Naive thymus-derived CD8-positive, alpha-beta T cell (primary cell): ENCODE measurements around the gene CD101. TPM values are rescaled to one million over a fixed set of nuclear protein-coding genes. Genes with fewer than 3 reads are reported as not detected.

Source experiments
- ATAC-seq, 2 donors: fragments of 150-1000 bp; cut with Tn5 transposase in 1 of 2; sonication (Bioruptor Pico), chemical (Tn5 transposase) in 1 of 2; 1 replicate in 1 of 2; 2 replicates in 1 of 2; pipeline ENCODE4 v1.10.0; 2021; ENCODE audit warnings: mild to moderate bottlenecking in 2 of 2, moderate library complexity in 2 of 2
- POLR2A ChIA-PET: fragments of 350-600 bp; sonication (Branson Sonifier 250); formaldehyde crosslinking; loops from one replicate; lab custom pipeline; 2021; ENCODE audit warnings: antibody characterized with exemption; lab: Charles Lee
- DNase-seq, 10 donors: peaks; one replicate each; pipeline versions ENCODE4 v3.0.0 to v3.0.0-alpha.2; 2020 to 2022
- H3K27ac Mint-ChIP-seq, 10 donors: one replicate each; pipeline ENCODE4 v1.8.0; 2020 to 2022; ENCODE audit warnings: mild to moderate bottlenecking in 10 of 10, mixed read lengths in 10 of 10, moderate library complexity in 4 of 10, inconsistent platforms in 1 of 10
- H3K27me3 Mint-ChIP-seq, 5 donors: one replicate each; pipeline ENCODE4 v1.8.0; 2021 to 2022; ENCODE audit warnings: mixed read lengths in 5 of 5
- H3K36me3 Mint-ChIP-seq, 3 donors: one replicate each; pipeline ENCODE4 v1.8.0; 2020 to 2022; ENCODE audit warnings: mixed read lengths in 3 of 3, mild to moderate bottlenecking in 2 of 3, inconsistent platforms in 1 of 3
- H3K4me1 Mint-ChIP-seq, 4 donors: one replicate each; pipeline ENCODE4 v1.8.0; 2021 to 2022; ENCODE audit warnings: mixed read lengths in 4 of 4
- H3K4me3 Mint-ChIP-seq, 10 donors: one replicate each; pipeline ENCODE4 v1.8.0; 2020 to 2022; ENCODE audit warnings: mild to moderate bottlenecking in 10 of 10, mixed read lengths in 10 of 10, moderate library complexity in 6 of 10, inconsistent platforms in 1 of 10
- H3K9me3 Mint-ChIP-seq, 9 donors: one replicate each; pipeline ENCODE4 v1.8.0; 2020 to 2022; ENCODE audit warnings: mixed read lengths in 9 of 9, mild to moderate bottlenecking in 3 of 9, inconsistent platforms in 1 of 9, moderate library complexity in 1 of 9
- polyA plus RNA-seq, 3 donors: library from polyadenylated mRNA; unstranded; fragments of 300-500 nt; fragmentation: Illumina TruSeq; gene quantifications; one replicate each; pipeline ENCODE4 v1.2.3, GENCODE V29; 2021
- total RNA-seq, 8 experiments: library from RNA in 2 of 8; stranded (reverse) in 2 of 8; gene quantifications; one replicate each; pipeline ENCODE4 v1.2.3 and lab custom pipeline; 2021 to 2026

The CD101 gene
- total and polyA plus RNA-seq, 5 experiments from 2014 or later: 28.4 to 39.2 (median 37.0) TPM; not detected in 2

DNA sequence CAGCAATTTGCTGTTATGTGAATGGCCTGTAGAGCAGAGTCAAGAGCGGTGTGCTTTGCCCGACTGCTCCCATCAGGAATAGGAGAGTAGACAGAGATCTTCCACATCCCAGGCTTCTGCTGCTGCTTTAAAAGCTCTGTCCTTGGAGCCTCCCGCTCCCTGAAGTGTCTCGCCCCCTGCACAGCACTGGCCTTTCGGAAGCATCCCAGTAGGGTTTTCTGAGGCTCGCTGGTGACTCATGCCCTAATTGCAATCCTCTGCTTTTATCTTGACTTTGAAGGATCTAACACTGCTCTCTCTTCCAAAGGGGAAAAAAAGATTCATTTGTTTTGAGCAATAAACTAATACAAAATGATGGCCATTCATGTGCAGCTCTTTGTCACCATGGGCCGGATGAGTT is 13.3 kb upstream of the CD101 start:
- Mint-ChIP-seq H3K36me3 (no peaks in the 10 kb centered on the region), H3K4me1 (peaks cover 32 to 71% (median 61%) of the 10 kb centered on the region in 4 donors), H3K9me3 (no peaks in the 10 kb centered on the region), H3K27me3 (peaks cover 0 to 1% (median 0%) of the 10 kb centered on the region in 5 donors), H3K4me3 (peak overlapping the region in 4 of 10 donors; percentile 5 to 81 (median 19)), H3K27ac (peak overlapping the region; percentile 93 to 99 (median 98))
- POLR2A ChIA-PET: interaction anchor here (0.5 to 1.2 kb wide), 2 partner anchors 16 to 105 kb away, joined by 3 to 4 read pairs; no protein-coding TSS in a partner anchor
- ATAC-seq (no peak), DNase-seq (no peak)

DNA sequence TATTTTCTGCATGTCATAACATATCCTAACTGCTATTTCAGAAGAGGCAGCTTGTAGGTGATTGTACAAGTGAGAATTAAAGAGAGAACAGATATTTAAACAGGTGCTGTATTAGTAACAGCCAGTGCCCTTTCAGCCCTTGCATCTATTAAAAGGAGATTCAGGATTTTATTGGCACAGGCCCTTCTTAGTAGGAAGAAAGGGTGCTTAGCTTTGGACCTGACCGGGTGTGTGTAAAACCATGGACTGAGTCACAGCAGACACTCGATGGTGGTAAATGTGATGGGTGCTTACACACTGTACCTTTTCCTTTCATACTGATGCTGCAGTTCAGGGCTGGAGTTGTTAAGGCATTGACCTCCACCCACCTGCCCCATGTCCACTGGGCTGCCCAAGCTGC is 12.7 kb upstream of the CD101 start:
- peaks cover 32 to 66% (median 59%) of the 10 kb centered on the region in 4 donors for H3K4me1 Mint-ChIP-seq
- POLR2A ChIA-PET: interaction anchor here (1.2 kb wide), 1 partner anchor 15 kb away, joined by 3 read pairs; no protein-coding TSS in a partner anchor

GRCh38 chr1:116989835-116990234 is 11.7 kb upstream of the CD101 start:
- H3K27me3 Mint-ChIP-seq: peaks cover 0 to 1% (median 0%) of the 10 kb centered on the region in 5 donors
- H3K27ac Mint-ChIP-seq: peak overlapping the region in 2 of 10 donors; percentile 28 to 48
- peaks cover 25 to 57% (median 52%) of the 10 kb centered on the region in 4 donors for H3K4me1 Mint-ChIP-seq
- DNase-seq: no peak
- no peaks in the 10 kb centered on the region for H3K36me3 Mint-ChIP-seq
- no peaks in the 10 kb centered on the region for H3K9me3 Mint-ChIP-seq
- POLR2A ChIA-PET: no interaction called here
- no peak overlapping the region for H3K4me3 Mint-ChIP-seq
- no peak for ATAC-seq

More for the DNA sequence above, 12.7 kb upstream of the CD101 start:
- ATAC-seq (no peak), DNase-seq (no peak)
- Mint-ChIP-seq H3K36me3 (no peaks in the 10 kb centered on the region), H3K9me3 (no peaks in the 10 kb centered on the region), H3K4me3 (peak overlapping the region in 1 of 10 donors; percentile 16), H3K27ac (peak overlapping the region in 7 of 10 donors; percentile 57 to 99 (median 97)), H3K27me3 (peaks cover 0 to 1% (median 0%) of the 10 kb centered on the region in 5 donors)

DNA sequence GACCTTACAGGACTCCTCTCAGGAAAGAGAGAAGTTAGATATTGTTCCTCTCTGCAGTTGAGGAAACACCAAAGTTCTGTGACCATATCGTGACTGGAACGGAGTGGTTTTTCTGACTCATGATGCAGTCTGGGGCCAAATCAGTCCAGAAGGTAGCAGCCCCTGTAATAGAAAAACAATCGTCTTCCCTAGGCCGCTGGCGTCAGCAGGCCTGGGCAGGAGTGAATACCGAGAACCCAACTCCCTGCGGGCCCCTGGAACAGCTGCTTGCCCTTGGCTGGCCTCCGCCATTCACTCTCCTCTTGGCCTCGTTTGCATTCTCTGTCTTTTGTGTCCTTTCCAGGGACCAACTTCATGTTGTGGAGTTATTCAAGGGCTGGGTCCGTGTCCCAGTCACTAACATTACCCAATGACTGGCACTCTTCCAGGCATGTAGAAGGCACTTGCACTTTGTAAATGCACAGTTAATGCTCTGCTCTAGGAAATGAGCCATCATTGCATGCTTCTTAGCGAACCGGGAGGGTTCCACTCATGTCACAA is 10.9 kb upstream of the CD101 start:
- no peak for DNase-seq
- ATAC-seq: no peak
- H3K27me3 Mint-ChIP-seq: peaks cover 0 to 1% (median 0%) of the 10 kb centered on the region in 5 donors
- peaks cover 29 to 53% (median 48%) of the 10 kb centered on the region in 4 donors for H3K4me1 Mint-ChIP-seq
- peak overlapping the region in 1 of 10 donors; percentile 32 for H3K27ac Mint-ChIP-seq
- no peaks in the 10 kb centered on the region for H3K36me3 Mint-ChIP-seq
- POLR2A ChIA-PET: no interaction called here
- no peak overlapping the region for H3K4me3 Mint-ChIP-seq
- H3K9me3 Mint-ChIP-seq: no peaks in the 10 kb centered on the region

DNA sequence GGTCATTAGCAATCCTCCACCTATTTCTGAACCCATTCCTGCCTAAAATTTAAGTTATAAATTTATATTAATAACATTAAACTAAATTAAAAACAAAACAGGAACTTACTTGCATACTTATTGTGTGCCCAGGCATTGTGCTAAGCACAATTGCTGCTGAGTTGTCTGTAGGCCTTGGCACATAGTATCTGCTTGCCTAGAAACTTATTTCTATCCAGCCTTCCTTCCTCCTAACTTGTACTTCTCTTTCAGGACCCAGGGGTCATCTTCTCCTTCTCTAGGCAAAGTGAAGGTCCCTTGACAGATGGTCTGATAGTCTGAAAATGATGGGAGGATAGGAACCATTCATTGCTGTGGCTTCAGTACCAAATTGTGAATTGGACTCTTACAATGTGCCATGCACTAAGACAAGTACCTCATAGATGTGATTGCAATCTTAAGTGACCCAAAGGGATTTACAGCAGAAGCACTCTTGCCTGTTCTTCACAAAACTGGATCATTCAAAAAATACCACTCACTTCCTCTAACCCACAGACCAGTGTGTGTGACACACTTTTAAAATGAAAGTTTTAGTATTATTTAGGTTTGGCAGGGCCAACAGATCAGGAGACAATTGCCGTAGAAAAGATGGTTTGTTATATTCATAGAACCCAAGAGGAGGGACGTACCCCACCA is 10.3 kb upstream of the CD101 start:
- Mint-ChIP-seq H3K36me3 (no peaks in the 10 kb centered on the region), H3K4me1 (peaks cover 26 to 48% (median 42%) of the 10 kb centered on the region in 4 donors), H3K9me3 (no peaks in the 10 kb centered on the region), H3K27ac (peak overlapping the region in 8 of 10 donors; percentile 6 to 90 (median 58)), H3K27me3 (peaks cover 0 to 1% (median 0%) of the 10 kb centered on the region in 5 donors), H3K4me3 (peak overlapping the region in 9 of 10 donors; percentile 15 to 73 (median 48))
- ATAC-seq (no peak), DNase-seq (no peak)
- POLR2A ChIA-PET: no interaction called here

GRCh38 chr1:116991918-116992317 is 9.6 kb upstream of the CD101 start:
- peaks cover 0 to 1% (median 0%) of the 10 kb centered on the region in 5 donors for H3K27me3 Mint-ChIP-seq
- DNase-seq: no peak
- peak overlapping the region in 7 of 10 donors; percentile 6 to 90 (median 61) for H3K27ac Mint-ChIP-seq
- no peak for ATAC-seq
- no peaks in the 10 kb centered on the region for H3K9me3 Mint-ChIP-seq
- no peaks in the 10 kb centered on the region for H3K36me3 Mint-ChIP-seq
- peak overlapping the region; percentile 15 to 73 (median 43) for H3K4me3 Mint-ChIP-seq
- POLR2A ChIA-PET: no interaction called here
- peaks cover 24 to 42% (median 37%) of the 10 kb centered on the region in 4 donors for H3K4me1 Mint-ChIP-seq

DNA sequence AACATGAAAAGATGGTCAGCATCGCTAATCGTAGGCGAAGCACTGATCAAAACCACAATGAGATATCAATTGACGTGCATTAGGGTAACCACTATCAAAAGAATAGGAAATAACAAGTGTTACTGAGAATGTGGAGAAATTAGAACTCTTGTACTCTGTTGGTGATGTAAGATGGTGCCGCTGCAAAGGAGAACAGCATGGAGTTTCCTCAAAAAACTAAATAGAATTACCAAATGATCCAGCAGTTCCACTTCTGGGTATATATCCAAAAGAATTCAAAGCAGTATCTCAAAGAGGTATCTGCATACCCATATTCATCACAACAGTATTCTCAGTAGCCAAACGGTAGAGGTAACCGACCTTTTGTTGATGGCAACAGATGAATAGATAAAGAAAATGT is 8.3 kb upstream of the CD101 start:
- POLR2A ChIA-PET: interaction anchor here (0.6 kb wide), 1 partner anchor 238 kb away, joined by 4 read pairs; no protein-coding TSS in a partner anchor
- Mint-ChIP-seq H3K4me1 (peaks cover 18 to 29% (median 25%) of the 10 kb centered on the region in 4 donors), H3K27me3 (peaks cover 0 to 1% (median 0%) of the 10 kb centered on the region in 5 donors), H3K9me3 (no peaks in the 10 kb centered on the region), H3K4me3 (no peak overlapping the region), H3K27ac (no peak overlapping the region), H3K36me3 (no peaks in the 10 kb centered on the region)
- ATAC-seq (no peak), DNase-seq (no peak)

- no peak overlapping the region for H3K27ac Mint-ChIP-seq
- no peak for ATAC-seq
- DNase-seq: no peak
- POLR2A ChIA-PET: no interaction called here
- no peaks in the 10 kb centered on the region for H3K36me3 Mint-ChIP-seq
- H3K27me3 Mint-ChIP-seq: peaks cover 0 to 1% (median 0%) of the 10 kb centered on the region in 5 donors
- peaks cover 17 to 22% (median 20%) of the 10 kb centered on the region in 4 donors for H3K4me1 Mint-ChIP-seq
- no peaks in the 10 kb centered on the region for H3K9me3 Mint-ChIP-seq
- H3K4me3 Mint-ChIP-seq: no peak overlapping the region
Observed at GRCh38 chr1:116994411-116994810, 7.1 kb upstream of the CD101 start.

GRCh38 chr1:116997066-116997465 is 4.5 kb upstream of the CD101 start:
- ATAC-seq (no peak), DNase-seq (no peak)
- Mint-ChIP-seq H3K4me1 (peaks cover 28 to 35% (median 30%) of the 10 kb centered on the region in 4 donors), H3K36me3 (no peaks in the 10 kb centered on the region), H3K27me3 (peaks cover 0 to 1% (median 0%) of the 10 kb centered on the region in 5 donors), H3K4me3 (no peak overlapping the region), H3K9me3 (no peaks in the 10 kb centered on the region), H3K27ac (no peak overlapping the region)
- POLR2A ChIA-PET: interaction anchor here (1.2 to 2.3 kb wide), 2 partner anchors 10 to 55 kb away, joined by 3 to 15 read pairs; no protein-coding TSS in a partner anchor

DNA sequence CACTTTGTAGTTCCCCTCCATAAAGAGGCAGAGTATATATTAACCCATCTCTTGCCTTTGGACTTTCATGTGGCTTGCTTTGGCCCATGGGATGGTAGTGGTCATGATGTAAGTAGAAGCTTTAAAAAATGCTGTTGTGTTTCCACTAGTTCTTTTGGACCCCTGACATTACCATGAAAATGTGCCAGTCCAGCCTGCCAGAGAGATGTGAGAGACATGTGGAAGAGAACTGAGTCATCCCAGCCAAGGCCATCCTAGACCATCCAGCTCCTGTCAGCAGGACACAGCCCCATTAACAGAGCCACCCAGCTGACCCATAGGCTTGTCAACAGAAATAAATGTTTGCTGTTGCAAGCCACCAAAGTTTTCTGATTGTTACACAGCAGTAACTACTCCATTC is 3.9 kb upstream of the CD101 start:
- ATAC-seq (no peak), DNase-seq (no peak)
- no peaks in the 10 kb centered on the region for H3K36me3 Mint-ChIP-seq
- peaks cover 31 to 39% (median 33%) of the 10 kb centered on the region in 4 donors for H3K4me1 Mint-ChIP-seq
- no peaks in the 10 kb centered on the region for H3K27me3 Mint-ChIP-seq
- H3K9me3 Mint-ChIP-seq: no peaks in the 10 kb centered on the region
- POLR2A ChIA-PET: no interaction called here
- H3K27ac Mint-ChIP-seq: no peak overlapping the region
- no peak overlapping the region for H3K4me3 Mint-ChIP-seq

GRCh38 chr1:116999596-116999995 is 2.0 kb upstream of the CD101 start:
- POLR2A ChIA-PET: no interaction called here
- DNase-seq: no peak

GRCh38 chr1:117000142-117000541 is 1.4 kb upstream of the CD101 start:
- H3K4me3 Mint-ChIP-seq: peak overlapping the region in 5 of 10 donors; percentile 28 to 76 (median 54)
- POLR2A ChIA-PET: no interaction called here
- DNase-seq: no peak

More at GRCh38 chr1:116999596-116999995, 2.0 kb upstream of the CD101 start:
- Mint-ChIP-seq H3K4me3 (peak overlapping the region in 2 of 10 donors; percentile 19 to 41), H3K9me3 (peaks cover 0 to 3% (median 0%) of the 10 kb centered on the region in 9 donors), H3K27me3 (no peaks in the 10 kb centered on the region), H3K27ac (peak overlapping the region in 9 of 10 donors; percentile 72 to 95 (median 92)), H3K36me3 (no peaks in the 10 kb centered on the region), H3K4me1 (peaks cover 41 to 54% (median 49%) of the 10 kb centered on the region in 4 donors)
- no peak for ATAC-seq

More at GRCh38 chr1:117000142-117000541, 1.4 kb upstream of the CD101 start:
- Mint-ChIP-seq H3K36me3 (no peaks in the 10 kb centered on the region), H3K27ac (peak overlapping the region in 9 of 10 donors; percentile 72 to 95 (median 92)), H3K27me3 (no peaks in the 10 kb centered on the region), H3K4me1 (peaks cover 42 to 59% (median 54%) of the 10 kb centered on the region in 4 donors), H3K9me3 (peaks cover 0 to 3% (median 0%) of the 10 kb centered on the region in 9 donors)
- ATAC-seq: no peak
